GM18505 (cell line): ENCODE data around the gene CNTN4.

Experiments
- ATAC-seq: cut with Tn5 transposase; IDR thresholded peaks from one replicate; pipeline ENCODE4 v1.9.1; 2021; ENCODE audit not compliant: unreplicated experiment
- POLR2A ChIP-seq: IDR thresholded peaks from 4 replicates; pipeline ENCODE4 v1.6.1; 2011; ENCODE audit warnings: borderline replicate concordance; ENCODE audit not compliant: insufficient read depth, insufficient read length; ENCODE audit errors: extremely low read depth

The CNTN4 gene

GRCh38 chr3:2615080-2615479 is 516.4 kb downstream of the CNTN4 start:
- no peak for TF ChIP-seq POLR2A
- ATAC-seq, result no peak

DNA sequence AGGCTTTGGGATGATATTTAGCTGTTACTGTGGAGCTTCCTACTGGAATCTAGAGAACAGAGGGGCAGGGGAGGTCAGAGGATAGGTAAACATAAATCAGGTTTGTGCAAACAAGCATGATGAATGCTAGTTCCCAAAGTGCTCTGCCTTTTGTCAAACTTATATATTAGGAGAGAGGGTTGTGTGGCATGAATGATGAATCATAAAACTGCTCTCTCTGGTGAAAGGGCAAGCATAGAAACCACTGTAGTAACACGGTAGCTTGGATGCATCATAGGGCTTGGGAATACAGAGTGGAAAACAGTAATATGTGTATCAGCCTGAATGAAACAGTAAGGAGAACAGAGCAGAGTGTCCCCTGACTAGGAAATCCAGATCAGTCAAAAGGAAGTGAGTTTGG is 524.8 kb downstream of the CNTN4 start:
- no peak for TF ChIP-seq POLR2A
- ATAC-seq, result no peak

GRCh38 chr3:2628117-2628516 is 529.5 kb downstream of the CNTN4 start:
- no peak for ATAC-seq
- TF ChIP-seq POLR2A, result no peak

GRCh38 chr3:2635511-2635910 is 536.8 kb downstream of the CNTN4 start:
- no peak for ATAC-seq
- no peak for TF ChIP-seq POLR2A

- no peak for TF ChIP-seq POLR2A
- no peak for ATAC-seq
These were observed 544.9 kb downstream of the CNTN4 start for GRCh38 chr3:2643606-2644005.

DNA sequence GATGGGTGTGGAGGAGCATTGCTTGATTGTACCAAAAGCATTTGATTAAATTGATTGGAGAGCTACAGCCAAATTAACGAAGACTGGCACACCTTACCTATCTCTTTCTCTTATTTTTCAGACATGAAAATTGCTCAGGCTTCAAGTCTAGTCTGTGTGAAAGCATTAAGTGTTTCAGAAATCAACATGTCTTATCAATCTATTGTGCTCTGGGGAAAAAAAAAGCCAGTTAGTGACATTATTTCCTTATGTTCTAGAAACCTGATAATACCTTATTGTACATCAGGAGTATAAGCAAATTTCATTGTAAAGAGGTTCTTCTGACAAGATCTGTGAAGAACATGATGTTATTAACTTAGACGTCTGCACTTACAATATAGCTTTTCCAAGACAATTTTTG is 546.3 kb downstream of the CNTN4 start:
- TF ChIP-seq POLR2A, result no peak
- no peak for ATAC-seq

DNA sequence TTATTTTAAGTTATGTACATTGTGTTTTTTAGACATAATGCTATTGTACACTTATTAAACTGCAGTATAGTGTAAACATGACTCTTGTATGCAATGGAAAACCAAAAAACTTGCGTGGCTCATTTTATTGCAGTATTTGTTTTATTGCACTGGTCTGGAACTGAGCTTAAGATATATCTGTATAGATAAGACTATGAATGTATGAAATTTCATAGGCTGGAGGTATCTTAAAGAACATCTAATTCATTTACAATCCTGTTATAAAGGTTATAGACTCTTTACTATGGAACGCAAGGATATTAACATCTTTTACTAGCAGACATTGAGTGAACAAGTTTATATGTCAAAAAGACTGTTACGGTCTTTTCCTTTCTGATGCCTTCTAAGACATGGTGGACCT is 552.1 kb downstream of the CNTN4 start:
- no peak for ATAC-seq
- TF ChIP-seq POLR2A, result no peak

- ATAC-seq, result no peak
- no peak for TF ChIP-seq POLR2A
These were observed 553.7 kb downstream of the CNTN4 start for GRCh38 chr3:2652386-2652785.

- ATAC-seq, result no peak
- TF ChIP-seq POLR2A, result no peak
These were observed 555.0 kb downstream of the CNTN4 start for GRCh38 chr3:2653706-2654105.

DNA sequence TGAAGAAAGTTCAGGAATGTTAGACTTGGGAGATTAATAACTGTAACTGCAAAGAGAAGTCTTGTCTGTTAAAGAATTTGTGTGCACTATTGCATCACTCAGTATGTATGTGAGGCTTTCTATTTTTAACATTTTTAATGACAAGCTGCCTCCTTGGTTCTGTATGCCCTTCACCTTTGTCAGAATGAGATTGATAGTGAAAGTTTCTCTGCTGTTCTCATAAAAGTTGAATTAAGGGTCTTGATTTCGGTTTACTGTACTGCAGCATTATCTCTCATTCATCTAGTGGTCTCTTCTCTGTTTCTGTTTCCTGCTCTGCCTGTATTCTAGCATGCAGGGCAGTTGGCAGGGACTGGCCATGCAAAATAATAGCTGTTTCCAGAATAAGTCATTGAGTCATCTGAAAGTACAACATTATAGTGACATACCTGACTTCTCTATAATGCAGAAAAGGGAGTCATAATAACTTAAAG is 556.6 kb downstream of the CNTN4 start:
- TF ChIP-seq POLR2A, result no peak
- ATAC-seq, result peak; percentile 57

DNA sequence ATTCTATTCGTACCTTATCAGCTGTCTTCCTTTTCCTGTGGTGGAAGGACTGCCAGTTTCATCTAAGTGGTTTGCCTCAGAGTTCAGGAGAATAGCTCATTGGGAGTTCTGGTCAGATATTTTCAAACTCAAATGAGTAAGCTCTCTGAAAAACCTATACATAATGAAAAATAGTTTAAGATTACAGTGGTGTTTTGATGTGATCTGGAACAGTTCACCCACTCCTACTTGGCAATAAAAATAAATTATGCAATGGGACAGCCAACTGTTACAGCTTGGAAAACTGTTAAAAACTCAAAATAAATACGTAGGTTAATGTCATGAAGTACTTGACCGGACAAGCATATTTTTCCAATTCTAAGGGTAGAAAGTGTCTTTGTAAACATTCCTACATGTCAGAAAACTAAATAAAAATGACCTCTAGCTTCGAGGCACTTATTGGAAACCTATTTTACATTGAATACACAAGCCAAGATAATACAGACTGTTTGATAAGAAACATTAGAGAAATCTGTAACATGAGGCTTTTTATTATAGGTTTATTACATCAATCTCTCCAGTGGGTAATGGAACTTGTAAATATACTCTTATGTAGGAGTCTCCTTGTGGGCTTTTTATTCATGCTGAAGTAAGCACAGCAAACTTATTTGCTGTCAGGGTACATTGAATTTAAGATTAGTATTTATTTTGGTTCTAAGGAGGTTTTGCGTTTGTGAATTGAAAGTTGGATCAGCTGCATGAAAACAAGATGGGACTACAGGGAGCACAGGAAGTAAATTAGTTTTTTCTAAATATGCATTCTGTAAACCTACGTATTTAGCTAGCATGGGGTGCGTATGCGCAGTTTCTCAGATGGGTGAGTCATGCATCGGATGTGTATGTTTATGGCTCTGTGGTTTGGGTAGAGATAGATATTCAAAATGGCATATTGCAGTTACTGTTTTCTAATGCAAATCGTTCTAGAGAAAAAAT is 558.4 kb downstream of the CNTN4 start:
- no peak for TF ChIP-seq POLR2A
- no peak for ATAC-seq

GRCh38 chr3:2657971-2658370 is 559.3 kb downstream of the CNTN4 start:
- no peak for TF ChIP-seq POLR2A
- ATAC-seq, result no peak

- ATAC-seq, result no peak
- TF ChIP-seq POLR2A, result no peak
These were observed 561.2 kb downstream of the CNTN4 start for GRCh38 chr3:2659896-2660295.

DNA sequence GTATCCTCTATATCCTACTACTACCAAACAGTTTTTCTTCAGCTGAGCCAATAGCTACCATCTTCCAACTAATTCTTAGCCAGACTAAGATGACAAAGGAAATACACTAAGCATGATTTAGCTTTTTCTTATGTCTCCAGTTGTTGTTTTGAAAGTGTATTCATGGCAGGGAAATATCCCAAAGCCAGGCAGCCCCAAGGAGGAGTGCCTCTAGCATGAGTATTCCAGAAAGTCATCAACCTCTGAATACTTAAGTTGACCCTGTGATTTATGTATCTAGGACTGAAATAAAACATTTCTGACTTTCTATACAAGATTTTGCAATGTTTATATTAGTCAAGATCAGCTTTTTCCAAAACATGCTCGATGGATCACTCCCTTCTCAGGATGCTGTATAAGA is 562.4 kb downstream of the CNTN4 start:
- TF ChIP-seq POLR2A, result no peak
- ATAC-seq, result no peak
